GM19025 (cell line): ENCODE data around the gene TSPAN33.

Source experiments
- ATAC-seq: cut with Tn5 transposase; IDR thresholded peaks from one replicate; pipeline ENCODE4 v1.9.1; 2021; ENCODE audit warnings: mild to moderate bottlenecking, low read depth, moderate library complexity; ENCODE audit not compliant: unreplicated experiment

TSPAN33 gene

GRCh38 chr7:129134356-129134987 is 10.0 kb upstream of the TSPAN33 start:
- no peak for ATAC-seq

GRCh38 chr7:129136887-129137642 is 7.4 kb upstream of the TSPAN33 start:
- ATAC-seq = no peak

GRCh38 chr7:129143724-129144094 is 798 bp upstream of the TSPAN33 start:
- no peak for ATAC-seq

- peak; percentile 5 for ATAC-seq
Observed at GRCh38 chr7:129144834-129145668, 544 bp downstream of the TSPAN33 start.

GRCh38 chr7:129146237-129146979 is 1.9 kb downstream of the TSPAN33 start:
- ATAC-seq = peak; percentile 64

- ATAC-seq = no peak
Observed at GRCh38 chr7:129147731-129148130, 3.2 kb downstream of the TSPAN33 start.

GRCh38 chr7:129149511-129149910 is 5.0 kb downstream of the TSPAN33 start:
- ATAC-seq = no peak

GRCh38 chr7:129150199-129150996 is 5.9 kb downstream of the TSPAN33 start:
- no peak for ATAC-seq

- no peak for ATAC-seq
Observed at GRCh38 chr7:129157651-129158050, 13.1 kb downstream of the TSPAN33 start.

- ATAC-seq = no peak
Observed at GRCh38 chr7:129159539-129159938, 15.0 kb downstream of the TSPAN33 start.

GRCh38 chr7:129160161-129160905 is 15.8 kb downstream of the TSPAN33 start:
- no peak for ATAC-seq

GRCh38 chr7:129161524-129162225 is 17.2 kb downstream of the TSPAN33 start:
- ATAC-seq = no peak

GRCh38 chr7:129162732-129163131 is 18.2 kb downstream of the TSPAN33 start:
- no peak for ATAC-seq

GRCh38 chr7:129163875-129164544 is 19.5 kb downstream of the TSPAN33 start:
- ATAC-seq = no peak

- peak; percentile 49 for ATAC-seq
Observed at GRCh38 chr7:129166745-129167144, 22.2 kb downstream of the TSPAN33 start.

- ATAC-seq = no peak
Observed at GRCh38 chr7:129167817-129168216, 23.3 kb downstream of the TSPAN33 start.

- no peak for ATAC-seq
Observed at GRCh38 chr7:129168231-129169021, 23.9 kb downstream of the TSPAN33 start.
